ENCODE results near the gene FAM181A. TPM values are rescaled to one million over a fixed set of nuclear protein-coding genes. Genes with fewer than 3 reads are reported as not detected.

The FAM181A gene
- total and polyA plus RNA-seq, 9 of the 15 experiments (the other 6 are each of a cell fraction or from before 2014, with no cell fraction given): not detected

- TF ChIP-seq TCF15 (CRISPR knock-in tag; IDR thresholded peaks at IDR 0.05) (no peak), ARID3A (IDR thresholded peaks at IDR 0.05; ENCODE audit: borderline replicate concordance, low read depth, low read length) (no peak), MAFK (IDR thresholded peaks at IDR 0.05; ENCODE audit: low read length) (no peak), MEF2D (tag; conservative IDR thresholded peaks at IDR 0.05; ENCODE audit: low read depth) (no peak)
Measured at GRCh38 chr14:93944348-93945069, 17.4 kb downstream of the FAM181A start (continued).

GRCh38 chr14:93945070-93945399, 17.9 kb downstream of the FAM181A start:
- no peak overlapping the region for H3K4me2 ChIP-seq (ENCODE audit: insufficient read depth, low read length)
- no peak overlapping the region for H2AFZ ChIP-seq (ENCODE audit: low read depth, low read length)
- no peak for DNase-seq (ENCODE audit: extremely low read depth in 1 of 4, low spot score in 3 of 4)
- intact Hi-C loops (cut with micrococcal nuclease) (no loop called here), in situ Hi-C loops (cut with MboI) (no loop called here)
- no peak overlapping the region for H3K4me3 ChIP-seq
- peaks cover 3% of the 10 kb centered on the region; the same call in 1 of the 2 replicates for H4K20me1 ChIP-seq (replicated peaks; ENCODE audit: control insufficient read depth, insufficient read depth, low read length)
- POLR2A ChIA-PET: interaction anchor here (0.9 kb wide), 1 partner anchor 10 kb away, joined by 3 read pairs; no protein-coding TSS in a partner anchor
- H3K4me1 ChIP-seq (replicated peaks in 1 of 2; ENCODE audit: control insufficient read depth in 2 of 2, insufficient read depth in 2 of 2, low read length in 2 of 2): peaks cover 0 to 4% of the 10 kb centered on the region in 2 experiments; a peak in 1 of 5 replicates
- no peaks in the 10 kb centered on the region for H3K9me1 ChIP-seq (ENCODE audit: control insufficient read depth, insufficient read depth, low read length)
- no peaks in the 10 kb centered on the region for H3K79me2 ChIP-seq (ENCODE audit: control insufficient read depth, insufficient read depth, low read length)
- no peak overlapping the region for H3K9ac ChIP-seq (ENCODE audit: insufficient read depth in 1 of 2, low read depth in 2 of 2, low read length in 2 of 2)
- no peak for FAIRE-seq
- H3K36me3 ChIP-seq (ENCODE audit: control insufficient read depth, insufficient read depth, low read length): no peaks in the 10 kb centered on the region
- BruUV-seq (replicated peaks): no TSS peak
- no peak for ATAC-seq
- peaks cover 4 to 51% of the 10 kb centered on the region in 2 experiments; a peak in 3 of 5 replicates for H3K27me3 ChIP-seq (ENCODE audit: control insufficient read depth in 2 of 2, insufficient read depth in 2 of 2, low read length in 2 of 2)
- CTCF ChIA-PET (ENCODE audit: low intra/inter-chr PET ratio): no interaction called here
- 2% methylated on average over 4 of the region's 5 CpGs for WGBS (ENCODE audit: insufficient coverage, low coverage, missing lambda C conversion rate)
- no peak overlapping the region for H3K27ac ChIP-seq (ENCODE audit: extremely low read depth, low read depth, low read length)
- no peaks in the 10 kb centered on the region for H3K9me3 ChIP-seq (replicated peaks; ENCODE audit: control insufficient read depth, insufficient read depth, low read depth, low read length)
- no peak for TF ChIP-seq GTF3C2 (IDR thresholded peaks at IDR 0.05; ENCODE audit: borderline replicate concordance, extremely low read depth, insufficient read length)
- TF ChIP-seq CBFA2T2 (conservative IDR thresholded peaks at IDR 0.05): no peak
- no peak for TF ChIP-seq HBP1 (CRISPR knock-in tag; IDR thresholded peaks at IDR 0.05)
- no peak for TF ChIP-seq TCFL5 (CRISPR knock-in tag; conservative IDR thresholded peaks at IDR 0.05)
